SK-N-SH (cell line): ENCODE measurements around the gene SENP8. TPM values are rescaled to one million over a fixed set of nuclear protein-coding genes. Genes with fewer than 3 reads are reported as not detected.

Experiments
- CTCF ChIA-PET: fragments of 300-600, 350-600 bp; formaldehyde crosslinking; extraction: SDS; loops from one replicate; lab custom pipeline; 2021; lab: Yijun Ruan, JAX
- POLR2A ChIA-PET: fragments of 350-600 bp; sonication (Branson Sonifier 250); formaldehyde crosslinking; extraction: SDS; loops from one replicate; lab custom pipeline; 2020; ENCODE audit warnings: antibody characterized with exemption, inconsistent platforms; lab: Yijun Ruan, JAX
- DNase-seq: peaks from one replicate; pipeline ENCODE4 v3.0.0; 2012
- H2AFZ ChIP-seq: fragments of 200-600 bp; sonication (generic); 2 replicates; pipeline ENCODE4 v1.8.1; 2016; ENCODE audit warnings: antibody characterized with exemption, mild to moderate bottlenecking, low read depth
- H3F3A ChIP-seq: fragments of 200-600 bp; sonication (generic); replicated peaks from 2 replicates; pipeline ENCODE3; 2016; ENCODE audit warnings: antibody characterized with exemption, mild to moderate bottlenecking; ENCODE audit not compliant: insufficient read depth
- H3K27ac ChIP-seq, 2 experiments: fragments of 200-500 bp in 1 of 2; fragments of 200-600 bp in 1 of 2; sonication (Bioruptor generic) in 1 of 2; sonication (generic), shearing (Covaris generic) in 1 of 2; 2 replicates each; pipeline versions ENCODE4 v1.5.1 to v1.6.1; 2014 to 2016; ENCODE audit warnings: low read depth in 2 of 2, inconsistent platforms in 1 of 2, low read length in 1 of 2, mild to moderate bottlenecking in 1 of 2, mixed read lengths in 1 of 2
- H3K27me3 ChIP-seq: fragments of 200-600 bp; sonication (generic), shearing (Covaris generic); 2 replicates; pipeline ENCODE4 v1.6.1; 2016; ENCODE audit warnings: mixed run types; ENCODE audit not compliant: insufficient read depth
- H3K36me3 ChIP-seq, 2 experiments: fragments of 200-500 bp in 1 of 2; fragments of 200-600 bp in 1 of 2; sonication (Bioruptor generic) in 1 of 2; sonication (generic) in 1 of 2; replicated peaks in 1 of 2; 2 replicates each; pipeline versions ENCODE3 to v1.5.1; 2014 to 2016; ENCODE audit warnings: low read length in 1 of 2, mild to moderate bottlenecking in 1 of 2; ENCODE audit not compliant: insufficient read depth in 2 of 2, control insufficient read depth in 1 of 2
- H3K4me1 ChIP-seq, 2 experiments: fragments of 200-500 bp in 1 of 2; fragments of 200-600 bp in 1 of 2; sonication (Bioruptor generic) in 1 of 2; sonication (generic), shearing (Covaris generic) in 1 of 2; 2 replicates each; pipeline versions ENCODE4 v1.5.1 to v1.6.1; 2014 to 2016; ENCODE audit warnings: low read depth in 1 of 2, low read length in 1 of 2, mixed run types in 1 of 2; ENCODE audit not compliant: insufficient read depth in 2 of 2, control insufficient read depth in 1 of 2
- H3K4me2 ChIP-seq: fragments of 200-600 bp; sonication (generic), shearing (Covaris generic); 2 replicates; pipeline ENCODE4 v1.6.1; 2017; ENCODE audit warnings: mixed run types
- H3K4me3 ChIP-seq, 2 experiments: fragments of 200-500 bp in 1 of 2; fragments of 200-600 bp in 1 of 2; sonication (Bioruptor generic) in 1 of 2; sonication (generic), shearing (Covaris generic) in 1 of 2; 2 replicates each; pipeline versions ENCODE4 v1.5.1 to v1.8.1; 2014 to 2016; ENCODE audit warnings: low read depth in 2 of 2, inconsistent platforms in 1 of 2, low read length in 1 of 2, mild to moderate bottlenecking in 1 of 2, mixed read lengths in 1 of 2, moderate library complexity in 1 of 2
- H3K79me2 ChIP-seq: fragments of 200-600 bp; sonication (generic); 2 replicates; pipeline ENCODE4 v1.8.1; 2017; ENCODE audit warnings: mild to moderate bottlenecking; ENCODE audit not compliant: insufficient read depth
- H3K9ac ChIP-seq: fragments of 200-600 bp; sonication (generic); 2 replicates; pipeline ENCODE4 v1.6.1; 2017; ENCODE audit warnings: mixed run types
- H3K9me2 ChIP-seq: fragments of 200-600 bp; sonication (generic); 2 replicates; pipeline ENCODE4 v1.6.1; 2017; ENCODE audit warnings: mixed run types
- H3K9me3 ChIP-seq: fragments of 200-600 bp; sonication (generic); 2 replicates; pipeline ENCODE4 v1.6.1; 2017; ENCODE audit warnings: mixed run types, mild to moderate bottlenecking, moderate library complexity
- H4K20me1 ChIP-seq: fragments of 200-600 bp; sonication (generic); 2 replicates; pipeline ENCODE4 v1.6.1; 2017; ENCODE audit warnings: mild to moderate bottlenecking, mixed run types; ENCODE audit not compliant: insufficient read depth
- CHD2 ChIP-seq: fragments of 150-350 bp; IDR thresholded peaks from 2 replicates; pipeline ENCODE4 v1.6.1; 2018; ENCODE audit warnings: low read length; ENCODE audit not compliant: partially characterized antibody
- ELF1 ChIP-seq: IDR thresholded peaks from 2 replicates; pipeline ENCODE4 v1.4.0; 2012
- EP300 ChIP-seq, 2 experiments: IDR thresholded peaks; 2 replicates each; pipeline versions ENCODE4 v1.4.0 to v1.6.1; 2012; ENCODE audit warnings: borderline replicate concordance in 1 of 2, low read depth in 1 of 2, low read length in 1 of 2
- FOXJ3 ChIP-seq: sonication (generic); formaldehyde crosslinking; IDR thresholded peaks from 2 replicates; pipeline ENCODE4 v1.5.1; 2020; ENCODE audit warnings: mild to moderate bottlenecking, missing genetic modification reagents
- FOXM1 ChIP-seq: IDR thresholded peaks from 2 replicates; pipeline ENCODE4 v1.4.0; 2012; ENCODE audit warnings: low read depth, mild to moderate bottlenecking
- GABPA ChIP-seq: IDR thresholded peaks from 2 replicates; pipeline ENCODE4 v1.4.0; 2012; ENCODE audit warnings: low read depth, mild to moderate bottlenecking
- JUND ChIP-seq: IDR thresholded peaks from 2 replicates; pipeline ENCODE4 v1.4.0; 2012
- MXI1 ChIP-seq: IDR thresholded peaks from 2 replicates; pipeline ENCODE4 v1.6.1; 2012; ENCODE audit warnings: mild to moderate bottlenecking, low read depth, low read length, improper control_type of control experiment
- NRF1 ChIP-seq: IDR thresholded peaks from 2 replicates; pipeline ENCODE4 v1.6.1; 2012; ENCODE audit warnings: low read depth, mild to moderate bottlenecking, low read length
- POLR2AphosphoS5 ChIP-seq: IDR thresholded peaks from 2 replicates; pipeline ENCODE4 v1.6.1; 2012; ENCODE audit warnings: low read depth, low read length
- RAD21 ChIP-seq: IDR thresholded peaks from 2 replicates; pipeline ENCODE4 v1.6.1; 2012; ENCODE audit warnings: mild to moderate bottlenecking, low read length
- RCOR1 ChIP-seq: fragments of 150-350 bp; IDR thresholded peaks from 2 replicates; pipeline ENCODE4 v1.6.1; 2017; ENCODE audit warnings: antibody characterized with exemption, low read length
- RFX5 ChIP-seq: IDR thresholded peaks from 2 replicates; pipeline ENCODE4 v1.6.1; 2012; ENCODE audit warnings: mild to moderate bottlenecking, improper control_type of control experiment, low read length
- RXRA ChIP-seq: IDR thresholded peaks from 2 replicates; pipeline ENCODE4 v1.4.0; 2012; ENCODE audit warnings: low read depth, mild to moderate bottlenecking, borderline replicate concordance
- SMC3 ChIP-seq: IDR thresholded peaks from 2 replicates; pipeline ENCODE4 v1.6.1; 2012; ENCODE audit warnings: low read depth, low read length, improper control_type of control experiment
- TAF1 ChIP-seq: IDR thresholded peaks from 2 replicates; pipeline ENCODE4 v1.6.1; 2012; ENCODE audit warnings: low read depth, mild to moderate bottlenecking, low read length, moderate library complexity, borderline replicate concordance
- TEAD4 ChIP-seq: IDR thresholded peaks from 2 replicates; pipeline ENCODE4 v1.4.0; 2012; ENCODE audit warnings: mild to moderate bottlenecking, borderline replicate concordance; ENCODE audit not compliant: insufficient read depth
- WGBS: methylation state at CpG from one replicate; pipeline ENCODE4 v1.1.6; 2017; ENCODE audit warnings: low lambda C conversion rate; 5-methylcytosine and 5-hydroxymethylcytosine counted together
- polyA plus RNA-seq, 3 experiments: library from polyadenylated mRNA; depleted of rRNA; stranded (reverse); fragments of >200 nt; gene quantifications; 2 replicates each; pipeline ENCODE4 v1.2.3, GENCODE V29; 2012
- TF ChIP-seq, protein P1 (sequence below): IDR thresholded peaks from 2 replicates; pipeline ENCODE4 v1.4.0; 2012; ENCODE audit warnings: low read depth, borderline replicate concordance
- TF ChIP-seq, protein P2 (sequence below): IDR thresholded peaks from 2 replicates; pipeline ENCODE4; 2012
- TF ChIP-seq, protein P3 (sequence below): fragments of 150-350 bp; IDR thresholded peaks from 2 replicates; pipeline ENCODE4 v1.6.1; 2017; ENCODE audit warnings: antibody characterized with exemption, low read length, low read depth, borderline replicate concordance

SENP8 gene
- polyA plus RNA-seq, 1 of the 3 experiments (the other 2 are of a cell fraction) = 1.4 TPM

DNA sequence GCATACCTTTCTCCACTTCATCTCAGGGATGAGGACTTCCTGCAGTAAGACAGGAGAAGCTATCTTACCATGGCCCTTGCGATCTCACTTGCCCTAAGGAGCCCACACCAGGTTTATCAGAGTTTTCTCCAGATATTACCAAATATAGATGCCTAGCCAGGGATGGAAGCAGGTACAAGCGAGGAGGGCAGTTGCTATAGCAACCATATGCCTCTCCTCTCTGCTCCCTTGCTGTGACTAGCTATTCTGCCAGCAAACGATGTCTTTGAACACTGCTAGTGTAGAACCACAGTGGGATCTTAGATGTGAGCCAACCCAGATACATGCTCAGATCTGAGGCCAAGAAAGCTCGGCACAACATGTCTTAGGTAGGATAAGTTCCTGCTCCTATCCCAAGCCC, 45.5 kb downstream of the SENP8 start:
- Histone ChIP-seq H3K4me1 (peaks cover 0 to 6% of the 10 kb centered on the region in 2 experiments; a peak in 1 of 4 replicates), H3K9ac (no peak overlapping the region), H3K27ac (no peak overlapping the region), H3K36me3 (no peaks in the 10 kb centered on the region), H3K4me2 (no peak overlapping the region), H3K27me3 (no peaks in the 10 kb centered on the region), H3K4me3 (no peak overlapping the region), H4K20me1 (no peaks in the 10 kb centered on the region), H3K79me2 (no peaks in the 10 kb centered on the region), H3K9me2 (no peaks in the 10 kb centered on the region), H2AFZ (no peak overlapping the region), H3K9me3 (no peaks in the 10 kb centered on the region), H3F3A (no peaks in the 10 kb centered on the region)
- no peak for DNase-seq
- WGBS = 71% methylated on average over 4 of the region's 4 CpGs
- ChIA-PET CTCF (interaction anchor here (1.1 to 2.2 kb wide), 5 partner anchors 8 to 420 kb away, joined by 3 to 13 read pairs (median 3); no protein-coding TSS in a partner anchor), POLR2A (no interaction called here)
- TF ChIP-seq CHD2 (no peak), RXRA (no peak), SMC3 (no peak), RAD21 (no peak)

DNA sequence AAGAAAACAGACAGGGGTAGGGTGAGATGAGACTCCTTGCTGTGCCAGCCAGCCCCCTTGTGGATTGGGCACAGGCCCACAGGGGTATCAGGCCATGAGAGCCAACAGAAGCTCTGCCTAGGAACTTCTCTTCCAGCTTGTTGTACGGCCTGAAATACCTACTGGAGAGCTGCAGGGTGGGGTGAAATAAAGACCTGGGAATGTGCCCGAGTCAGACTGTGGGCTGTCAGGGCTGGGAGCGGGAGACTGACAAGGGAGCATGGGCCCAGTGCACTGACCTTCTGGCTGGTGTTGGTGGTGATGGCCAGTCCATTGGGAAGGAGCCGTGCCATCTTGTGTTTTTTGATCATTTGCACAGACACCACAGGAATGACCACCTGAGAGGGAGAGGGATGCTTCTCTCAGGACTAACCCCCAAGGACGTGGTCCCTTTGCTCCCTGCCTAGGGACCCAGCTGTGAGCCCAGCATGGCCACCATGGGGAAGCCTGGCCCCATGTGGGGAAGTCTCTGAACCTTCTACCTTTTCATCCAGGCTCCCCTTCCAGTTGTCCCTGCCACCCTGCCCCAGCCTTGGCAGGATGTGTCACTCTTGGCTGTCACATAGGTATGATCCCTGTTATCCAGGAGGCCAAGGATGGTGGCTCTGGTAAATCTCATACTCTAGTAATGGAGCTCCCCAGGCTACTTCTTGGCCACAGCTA, 48.7 kb downstream of the SENP8 start:
- no peak for DNase-seq
- Histone ChIP-seq H3K9me3 (no peaks in the 10 kb centered on the region), H3K27ac (no peak overlapping the region), H4K20me1 (no peaks in the 10 kb centered on the region), H2AFZ (no peak overlapping the region), H3K36me3 (no peaks in the 10 kb centered on the region), H3K9me2 (no peaks in the 10 kb centered on the region), H3K4me3 (no peak overlapping the region), H3F3A (no peaks in the 10 kb centered on the region), H3K4me2 (no peak overlapping the region), H3K9ac (no peak overlapping the region), H3K27me3 (no peaks in the 10 kb centered on the region), H3K79me2 (no peaks in the 10 kb centered on the region), H3K4me1 (peaks cover 0 to 6% of the 10 kb centered on the region in 2 experiments; a peak in 1 of 4 replicates)
- WGBS = 76% methylated on average over 4 of the region's 5 CpGs
- TF ChIP-seq EP300 (IDR thresholded peaks at IDR 0.05; ENCODE audit: borderline replicate concordance in 1 of 2, low read depth in 1 of 2, low read length in 1 of 2) (no peak), NRF1 (no peak), FOXM1 (no peak), TEAD4 (no peak), JUND (no peak), TAF1 (no peak), GABPA (no peak), RFX5 (no peak), FOXJ3 (CRISPR knock-in tag) (no peak), RCOR1 (no peak), MXI1 (no peak), POLR2AphosphoS5 (no peak), RXRA (no peak), RAD21 (no peak), ELF1 (no peak)
- TF ChIP-seq, protein P1, sequence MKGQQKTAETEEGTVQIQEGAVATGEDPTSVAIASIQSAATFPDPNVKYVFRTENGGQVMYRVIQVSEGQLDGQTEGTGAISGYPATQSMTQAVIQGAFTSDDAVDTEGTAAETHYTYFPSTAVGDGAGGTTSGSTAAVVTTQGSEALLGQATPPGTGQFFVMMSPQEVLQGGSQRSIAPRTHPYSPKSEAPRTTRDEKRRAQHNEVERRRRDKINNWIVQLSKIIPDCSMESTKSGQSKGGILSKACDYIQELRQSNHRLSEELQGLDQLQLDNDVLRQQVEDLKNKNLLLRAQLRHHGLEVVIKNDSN = no peak
- TF ChIP-seq, protein P2, sequence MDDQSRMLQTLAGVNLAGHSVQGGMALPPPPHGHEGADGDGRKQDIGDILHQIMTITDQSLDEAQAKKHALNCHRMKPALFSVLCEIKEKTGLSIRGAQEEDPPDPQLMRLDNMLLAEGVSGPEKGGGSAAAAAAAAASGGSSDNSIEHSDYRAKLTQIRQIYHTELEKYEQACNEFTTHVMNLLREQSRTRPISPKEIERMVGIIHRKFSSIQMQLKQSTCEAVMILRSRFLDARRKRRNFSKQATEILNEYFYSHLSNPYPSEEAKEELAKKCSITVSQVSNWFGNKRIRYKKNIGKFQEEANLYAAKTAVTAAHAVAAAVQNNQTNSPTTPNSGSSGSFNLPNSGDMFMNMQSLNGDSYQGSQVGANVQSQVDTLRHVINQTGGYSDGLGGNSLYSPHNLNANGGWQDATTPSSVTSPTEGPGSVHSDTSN = no peak
- TF ChIP-seq, protein P3, sequence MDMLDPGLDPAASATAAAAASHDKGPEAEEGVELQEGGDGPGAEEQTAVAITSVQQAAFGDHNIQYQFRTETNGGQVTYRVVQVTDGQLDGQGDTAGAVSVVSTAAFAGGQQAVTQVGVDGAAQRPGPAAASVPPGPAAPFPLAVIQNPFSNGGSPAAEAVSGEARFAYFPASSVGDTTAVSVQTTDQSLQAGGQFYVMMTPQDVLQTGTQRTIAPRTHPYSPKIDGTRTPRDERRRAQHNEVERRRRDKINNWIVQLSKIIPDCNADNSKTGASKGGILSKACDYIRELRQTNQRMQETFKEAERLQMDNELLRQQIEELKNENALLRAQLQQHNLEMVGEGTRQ = no peak
- ChIA-PET POLR2A (no interaction called here), CTCF (interaction anchor here (3.5 kb wide), 1 partner anchor 10 kb away, joined by 23 read pairs; no protein-coding TSS in a partner anchor)
